ENCODE data around the gene DOCK8. TPM values are rescaled to one million over a fixed set of nuclear protein-coding genes. Genes with fewer than 3 reads are reported as not detected.

The DOCK8 gene
- total and polyA plus RNA-seq, 2 of the 13 experiments (the other 11 are each of a cell fraction or from before 2014, with no cell fraction given) = 0.28 to 0.38 TPM

DNA sequence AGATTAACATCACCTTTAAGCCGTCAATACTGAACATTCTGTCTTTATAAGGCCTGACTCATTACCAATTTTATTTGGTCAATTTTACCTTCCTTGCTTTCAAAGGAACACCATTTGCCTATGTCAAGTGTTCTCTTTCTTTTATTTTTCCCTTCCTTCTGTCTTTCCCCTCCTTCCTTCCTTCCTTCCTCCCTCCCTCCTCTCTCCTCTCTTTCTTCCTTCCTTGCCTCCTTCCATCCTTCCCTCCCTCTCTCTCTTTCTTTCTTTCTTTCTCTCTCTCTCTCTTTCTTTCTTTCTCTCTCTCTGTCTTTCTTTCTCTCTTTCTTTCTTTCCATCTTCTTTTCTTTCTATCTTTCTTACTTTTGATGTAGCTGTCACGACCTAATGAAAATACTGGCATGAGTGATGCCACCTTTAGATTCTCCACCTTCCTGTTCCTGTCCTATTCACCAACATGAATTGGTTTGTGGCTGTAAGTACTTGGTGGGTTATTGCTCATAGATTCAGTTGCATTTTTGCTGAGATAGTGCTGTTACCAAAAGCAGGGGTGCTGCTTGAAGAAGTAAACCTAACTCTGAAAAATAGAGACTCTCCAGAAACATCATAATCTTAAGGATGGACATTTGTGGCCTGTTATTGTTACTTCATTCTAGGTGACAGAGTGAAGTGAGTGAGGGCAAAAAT, 33.8 kb downstream of the DOCK8 start:
- CTCF ChIA-PET (ENCODE audit: low intra/inter-chr PET ratio, low total read pairs) = no interaction called here
- H3K9me3 ChIP-seq (ENCODE audit: low read length) = no peaks in the 10 kb centered on the region

More for the DNA sequence above, 33.8 kb downstream of the DOCK8 start:
- POLR2A ChIA-PET = no interaction called here
- Histone ChIP-seq H3K4me1 (ENCODE audit: insufficient read depth, low read length) (no peaks in the 10 kb centered on the region), H3K36me3 (replicated peaks in 1 of 2; ENCODE audit: control insufficient read depth in 1 of 2, insufficient read depth in 2 of 2, low read length in 2 of 2) (no peaks in the 10 kb centered on the region), H3K4me2 (ENCODE audit: low read depth, low read length) (no peak overlapping the region), H3K9ac (ENCODE audit: insufficient read depth, low read depth, low read length) (no peak overlapping the region), H4K20me1 (ENCODE audit: insufficient read depth, low read length) (no peaks in the 10 kb centered on the region), H3K27me3 (ENCODE audit: control insufficient read depth in 1 of 2, insufficient read depth in 2 of 2, low read length in 2 of 2) (no peaks in the 10 kb centered on the region), H2AFZ (ENCODE audit: low read length) (no peak overlapping the region), H3K4me3 (replicated peaks in 1 of 3; ENCODE audit: insufficient read depth in 1 of 3, low read depth in 2 of 3, low read length in 3 of 3) (no peak overlapping the region), H3K27ac (ENCODE audit: extremely low read length, insufficient read depth, low read length) (no peak overlapping the region), H3K79me2 (ENCODE audit: insufficient read depth, low read length) (no peaks in the 10 kb centered on the region)
- DNase-seq (ENCODE audit: low spot score) = no peak
- intact Hi-C loops (cut with micrococcal nuclease; ENCODE audit: unreplicated experiment) = no loop called here
- FAIRE-seq = no peak
- 34% methylated on average over 2 of the region's 2 CpGs for WGBS (ENCODE audit: low lambda C conversion rate)
- ATAC-seq = no peak
- in situ Hi-C loops (cut with HindIII; ENCODE audit: extremely low pct_ligation_motif_present, low pct_unique_long_range_greater_than_20kb) = no loop called here
- no TSS peak for BruUV-seq (replicated peaks)
- TF ChIP-seq, protein P1, sequence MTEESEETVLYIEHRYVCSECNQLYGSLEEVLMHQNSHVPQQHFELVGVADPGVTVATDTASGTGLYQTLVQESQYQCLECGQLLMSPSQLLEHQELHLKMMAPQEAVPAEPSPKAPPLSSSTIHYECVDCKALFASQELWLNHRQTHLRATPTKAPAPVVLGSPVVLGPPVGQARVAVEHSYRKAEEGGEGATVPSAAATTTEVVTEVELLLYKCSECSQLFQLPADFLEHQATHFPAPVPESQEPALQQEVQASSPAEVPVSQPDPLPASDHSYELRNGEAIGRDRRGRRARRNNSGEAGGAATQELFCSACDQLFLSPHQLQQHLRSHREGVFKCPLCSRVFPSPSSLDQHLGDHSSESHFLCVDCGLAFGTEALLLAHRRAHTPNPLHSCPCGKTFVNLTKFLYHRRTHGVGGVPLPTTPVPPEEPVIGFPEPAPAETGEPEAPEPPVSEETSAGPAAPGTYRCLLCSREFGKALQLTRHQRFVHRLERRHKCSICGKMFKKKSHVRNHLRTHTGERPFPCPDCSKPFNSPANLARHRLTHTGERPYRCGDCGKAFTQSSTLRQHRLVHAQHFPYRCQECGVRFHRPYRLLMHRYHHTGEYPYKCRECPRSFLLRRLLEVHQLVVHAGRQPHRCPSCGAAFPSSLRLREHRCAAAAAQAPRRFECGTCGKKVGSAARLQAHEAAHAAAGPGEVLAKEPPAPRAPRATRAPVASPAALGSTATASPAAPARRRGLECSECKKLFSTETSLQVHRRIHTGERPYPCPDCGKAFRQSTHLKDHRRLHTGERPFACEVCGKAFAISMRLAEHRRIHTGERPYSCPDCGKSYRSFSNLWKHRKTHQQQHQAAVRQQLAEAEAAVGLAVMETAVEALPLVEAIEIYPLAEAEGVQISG (CRISPR knock-in tag; IDR thresholded peaks at IDR 0.05) = no peak
- TF ChIP-seq CENPT (CRISPR knock-in tag; IDR thresholded peaks at IDR 0.05; ENCODE audit: low read depth) (no peak), E2F2 (CRISPR knock-in tag; IDR thresholded peaks at IDR 0.05; ENCODE audit: borderline replicate concordance) (no peak), TMF1 (CRISPR knock-in tag; IDR thresholded peaks at IDR 0.05; ENCODE audit: low read depth) (no peak), CEBPB (IDR thresholded peaks at IDR 0.05; ENCODE audit: borderline replicate concordance, low read depth, low read length) (no peak), SMC3 (IDR thresholded peaks at IDR 0.05; ENCODE audit: low read length) (no peak)
